Astrocyte (in vitro differentiated cells and primary cell): ENCODE measurements around the gene PPP1R12B. TPM values are rescaled to one million over a fixed set of nuclear protein-coding genes. Genes with fewer than 3 reads are reported as not detected.
"Not testable (repeated sequence)": the region's sequence is repeated elsewhere in the genome, so short reads cannot be mapped to it uniquely, and the experiment has no call there.

Source experiments
- DNase-seq: peaks from one replicate; pipeline ENCODE4 v3.0.0-alpha.2; 2010; ENCODE audit warnings: low read depth
- FAIRE-seq: peaks from 2 replicates; lab custom pipeline; 2011; peaks lifted over from hg19 to GRCh38; lab: Jason Lieb, UNC
- H2AFZ ChIP-seq: 2 replicates; pipeline ENCODE4 v1.6.0; 2012; ENCODE audit warnings: low read depth, low read length, inconsistent platforms
- H3K27ac ChIP-seq: 2 replicates; pipeline ENCODE4 v1.5.1; 2011; ENCODE audit warnings: low read depth, low read length, inconsistent platforms
- H3K27me3 ChIP-seq: 2 replicates; pipeline ENCODE4 v1.6.0; 2011; ENCODE audit warnings: low read length, inconsistent platforms; ENCODE audit not compliant: insufficient read depth
- H3K36me3 ChIP-seq: 2 replicates; pipeline ENCODE4 v1.5.1; 2011; ENCODE audit warnings: low read length, inconsistent platforms; ENCODE audit not compliant: insufficient read depth
- H3K4me1 ChIP-seq: 2 replicates; pipeline ENCODE4 v1.5.1; 2011; ENCODE audit warnings: low read length, inconsistent platforms; ENCODE audit not compliant: insufficient read depth
- H3K4me2 ChIP-seq: 2 replicates; pipeline ENCODE4 v1.6.0; 2012; ENCODE audit warnings: low read length, inconsistent platforms
- H3K4me3 ChIP-seq: 2 replicates; pipeline ENCODE4 v1.5.1; 2011; ENCODE audit warnings: low read depth, mild to moderate bottlenecking, low read length, inconsistent platforms; ENCODE audit not compliant: insufficient read depth
- H3K79me2 ChIP-seq: 2 replicates; pipeline ENCODE4 v1.6.0; 2012; ENCODE audit warnings: mild to moderate bottlenecking, low read length, inconsistent platforms; ENCODE audit not compliant: insufficient read depth
- H3K9ac ChIP-seq: 2 replicates; pipeline ENCODE4 v1.6.0; 2012; ENCODE audit warnings: mild to moderate bottlenecking, low read length, inconsistent platforms
- H3K9me3 ChIP-seq: 2 replicates; pipeline ENCODE4 v1.5.1; 2012; ENCODE audit warnings: low read depth, mild to moderate bottlenecking, low read length, inconsistent platforms; ENCODE audit not compliant: insufficient read depth
- H4K20me1 ChIP-seq: 2 replicates; pipeline ENCODE4 v1.6.0; 2012; ENCODE audit warnings: low read length, inconsistent platforms; ENCODE audit not compliant: insufficient read depth
- H3K27ac Mint-ChIP-seq: one replicate; pipeline ENCODE4 v1.8.0; 2021; ENCODE audit warnings: mild to moderate bottlenecking, mixed read lengths; ENCODE audit not compliant: unreplicated experiment
- H3K27me3 Mint-ChIP-seq: one replicate; pipeline ENCODE4 v1.8.0; 2021; ENCODE audit warnings: low read depth, mixed read lengths; ENCODE audit not compliant: unreplicated experiment
- H3K36me3 Mint-ChIP-seq: one replicate; pipeline ENCODE4 v1.8.0; 2021; ENCODE audit warnings: low read depth, mixed read lengths; ENCODE audit not compliant: unreplicated experiment
- H3K4me1 Mint-ChIP-seq: one replicate; pipeline ENCODE4 v1.8.0; 2021; ENCODE audit warnings: low read depth, mixed read lengths; ENCODE audit not compliant: unreplicated experiment
- H3K4me3 Mint-ChIP-seq: one replicate; pipeline ENCODE4 v1.8.0; 2021; ENCODE audit warnings: mild to moderate bottlenecking, moderate library complexity, mixed read lengths; ENCODE audit not compliant: unreplicated experiment
- H3K9me3 Mint-ChIP-seq: one replicate; pipeline ENCODE4 v1.8.0; 2021; ENCODE audit warnings: mild to moderate bottlenecking, mixed read lengths; ENCODE audit not compliant: unreplicated experiment
- total RNA-seq: library from RNA; stranded (reverse); gene quantifications from 2 replicates; pipeline ENCODE4 v1.2.1, GENCODE V29; 2021

PPP1R12B gene
- total RNA-seq, 1 donor from 2014 or later = 12.2 TPM

DNA sequence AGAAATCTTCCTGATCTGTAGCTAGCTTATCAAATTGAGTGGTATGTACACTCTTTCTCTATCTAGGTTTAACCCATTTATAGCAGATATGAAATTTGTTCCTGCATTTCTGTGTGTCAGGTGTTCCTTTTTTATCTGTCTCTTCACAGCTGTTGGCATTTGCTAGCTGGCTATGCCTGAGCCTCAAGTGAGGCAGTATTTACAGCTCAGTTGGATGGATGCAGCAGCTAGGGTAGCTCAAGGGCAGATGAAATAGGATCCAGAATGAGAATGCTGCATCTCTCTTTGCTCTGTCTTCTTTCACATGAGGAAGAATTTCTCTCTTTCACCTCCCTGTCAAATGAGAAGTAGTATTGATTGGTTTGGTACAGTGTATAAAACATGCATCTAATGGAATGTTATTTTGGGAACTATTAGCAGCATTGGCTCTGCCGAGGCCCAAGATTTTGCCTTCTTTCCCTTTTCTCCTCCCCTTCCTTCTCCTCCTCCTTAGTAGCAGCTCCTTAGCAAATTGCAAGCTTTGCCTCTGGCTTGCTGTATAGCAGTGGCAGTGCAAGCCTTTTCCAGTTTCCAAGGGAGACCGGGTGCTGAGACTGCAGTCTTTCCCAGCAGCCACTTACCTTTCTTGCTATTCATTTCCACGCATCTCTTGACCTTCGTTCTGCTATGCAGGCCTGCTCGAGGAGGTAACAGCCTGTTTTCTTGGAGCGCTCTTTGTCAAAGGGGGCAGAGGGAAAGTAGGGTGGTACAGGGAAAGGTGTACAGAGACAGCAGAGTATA lies 125.0 kb downstream of the PPP1R12B start:
- H3K27me3 Mint-ChIP-seq, H3K4me3 ChIP-seq, H2AFZ ChIP-seq, H3K4me3 Mint-ChIP-seq, H4K20me1 ChIP-seq, H3K4me1 ChIP-seq, H3K27ac Mint-ChIP-seq, H3K9ac ChIP-seq, H3K4me2 ChIP-seq, H3K79me2 ChIP-seq, H3K27ac ChIP-seq, H3K36me3 Mint-ChIP-seq, H3K9me3 ChIP-seq, H3K36me3 ChIP-seq, H3K9me3 Mint-ChIP-seq, H3K4me1 Mint-ChIP-seq, H3K27me3 ChIP-seq, DNase-seq, FAIRE-seq: not testable (repeated sequence)

GRCh38 chr1:202479661-202480060 lies 131.2 kb downstream of the PPP1R12B start:
- H3K4me1 Mint-ChIP-seq, H3K9me3 Mint-ChIP-seq, H3K4me3 ChIP-seq, H3K9me3 ChIP-seq, FAIRE-seq, H3K79me2 ChIP-seq, DNase-seq, H3K36me3 ChIP-seq, H3K27ac ChIP-seq, H3K4me1 ChIP-seq, H3K27ac Mint-ChIP-seq, H3K36me3 Mint-ChIP-seq, H3K4me2 ChIP-seq, H3K9ac ChIP-seq, H4K20me1 ChIP-seq, H2AFZ ChIP-seq, H3K4me3 Mint-ChIP-seq, H3K27me3 ChIP-seq, H3K27me3 Mint-ChIP-seq: not testable (repeated sequence)

- H3K36me3 Mint-ChIP-seq, H3K4me1 Mint-ChIP-seq: not testable (repeated sequence)
Observed at GRCh38 chr1:202480640-202481039, 132.1 kb downstream of the PPP1R12B start.

GRCh38 chr1:202483362-202483761 lies 134.9 kb downstream of the PPP1R12B start:
- not testable (repeated sequence) for H4K20me1 ChIP-seq, H3K9ac ChIP-seq, H2AFZ ChIP-seq, H3K4me3 Mint-ChIP-seq, FAIRE-seq, H3K27ac Mint-ChIP-seq, H3K4me3 ChIP-seq, H3K36me3 Mint-ChIP-seq, H3K4me2 ChIP-seq, H3K79me2 ChIP-seq, H3K27me3 Mint-ChIP-seq, H3K9me3 ChIP-seq, DNase-seq, H3K27ac ChIP-seq, H3K4me1 Mint-ChIP-seq, H3K4me1 ChIP-seq, H3K36me3 ChIP-seq, H3K9me3 Mint-ChIP-seq, H3K27me3 ChIP-seq

More at GRCh38 chr1:202480640-202481039, 132.1 kb downstream of the PPP1R12B start:
- not testable (repeated sequence) for H3K27ac Mint-ChIP-seq, H3K4me3 ChIP-seq, H3K36me3 ChIP-seq, FAIRE-seq, H3K4me2 ChIP-seq, H3K27me3 Mint-ChIP-seq, H3K4me1 ChIP-seq, H3K27ac ChIP-seq, H3K9ac ChIP-seq, H3K9me3 ChIP-seq, H3K27me3 ChIP-seq, H3K4me3 Mint-ChIP-seq, DNase-seq, H3K9me3 Mint-ChIP-seq, H4K20me1 ChIP-seq, H2AFZ ChIP-seq, H3K79me2 ChIP-seq

GRCh38 chr1:202484032-202484431 lies 135.5 kb downstream of the PPP1R12B start:
- not testable (repeated sequence) for H3K79me2 ChIP-seq, H3K9me3 Mint-ChIP-seq, H3K27me3 Mint-ChIP-seq, H3K36me3 Mint-ChIP-seq, H3K27ac ChIP-seq, H3K4me3 ChIP-seq, H3K4me3 Mint-ChIP-seq, H2AFZ ChIP-seq, DNase-seq, H4K20me1 ChIP-seq, H3K9ac ChIP-seq, H3K4me1 Mint-ChIP-seq, H3K36me3 ChIP-seq, H3K9me3 ChIP-seq, H3K27me3 ChIP-seq, FAIRE-seq, H3K4me1 ChIP-seq, H3K4me2 ChIP-seq, H3K27ac Mint-ChIP-seq

GRCh38 chr1:202484820-202485219 lies 136.3 kb downstream of the PPP1R12B start:
- FAIRE-seq, H3K27ac Mint-ChIP-seq, H3K4me1 Mint-ChIP-seq, H3K27ac ChIP-seq, H3K27me3 ChIP-seq, DNase-seq, H3K4me2 ChIP-seq, H3K36me3 Mint-ChIP-seq, H3K4me3 Mint-ChIP-seq, H3K4me3 ChIP-seq, H3K9me3 Mint-ChIP-seq, H3K9me3 ChIP-seq, H3K79me2 ChIP-seq, H3K27me3 Mint-ChIP-seq, H3K36me3 ChIP-seq, H4K20me1 ChIP-seq, H3K4me1 ChIP-seq, H3K9ac ChIP-seq, H2AFZ ChIP-seq: not testable (repeated sequence)
